ENCODE results near the gene DHX9. TPM values are rescaled to one million over a fixed set of nuclear protein-coding genes. Genes with fewer than 3 reads are reported as not detected.

The DHX9 gene
- 100 to 1,000 TPM; 116 to 327 (median 147) TPM for total RNA-seq

DNA sequence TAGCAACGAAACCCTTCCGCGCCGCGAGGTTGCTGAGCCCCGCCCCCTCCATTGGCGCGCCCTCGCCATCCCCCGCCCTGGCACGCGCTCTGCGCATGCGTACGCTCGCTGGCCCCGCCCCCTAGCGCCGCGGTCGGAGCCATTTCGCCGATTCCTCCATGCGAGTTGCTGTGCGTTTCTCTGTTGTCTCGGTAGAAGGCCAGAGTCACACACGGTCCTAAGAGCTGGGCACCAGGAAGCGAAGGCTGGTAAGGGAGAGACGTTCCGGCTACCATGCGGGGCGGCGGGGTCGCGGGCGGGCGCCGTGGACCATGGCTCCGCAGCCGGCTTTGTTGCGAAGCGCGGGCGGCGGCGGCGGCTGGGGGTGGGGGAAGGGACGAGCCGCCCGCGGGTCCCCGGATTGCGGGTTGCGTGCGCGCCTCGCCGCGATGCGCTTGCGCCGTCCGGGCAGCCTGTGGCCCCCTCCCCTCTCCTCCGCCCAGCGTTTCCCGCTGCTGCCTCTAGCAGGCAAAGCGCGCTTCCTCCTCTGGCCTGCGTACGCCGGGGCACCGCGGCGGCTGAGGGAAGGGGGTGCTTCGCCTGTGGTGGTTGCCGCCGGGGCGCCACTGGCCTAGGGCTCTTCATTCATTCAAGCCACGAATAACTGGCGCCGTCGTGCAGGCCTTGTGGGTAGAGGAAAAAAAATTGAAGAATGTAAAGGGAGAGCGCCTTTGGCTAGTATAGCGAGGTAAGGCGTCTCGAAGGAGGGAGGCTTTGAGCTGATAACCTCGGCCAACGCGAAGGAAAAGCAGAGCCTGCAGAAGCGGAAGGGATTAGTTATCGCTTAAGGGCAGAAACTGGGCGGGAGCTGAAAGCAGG, at the start of gene DHX9:
Gene DHX9, plus strand, starts transcription at position 139 of the 858 bp plus-strand sequence. CDS start 3,220 bp downstream, outside the sequence.
- in situ Hi-C loops (cut with MboI; ENCODE audit: low pct_unique_long_range_greater_than_20kb in 2 of 9, low sequenced_read_pairs in 9 of 9, unreplicated experiment in 9 of 9), result no loop called here
- 0 to 1% (median 0%) methylated on average over 4 to 37 of the region's 92 CpGs; no CpG with 5 or more reads in 4 of the 10 experiments for WGBS, 10 experiments
- peaks cover 13 to 36% of the 10 kb centered on the region in 2 donors for H3K4me1 ChIP-seq (replicated peaks in 1 of 2)

DNA sequence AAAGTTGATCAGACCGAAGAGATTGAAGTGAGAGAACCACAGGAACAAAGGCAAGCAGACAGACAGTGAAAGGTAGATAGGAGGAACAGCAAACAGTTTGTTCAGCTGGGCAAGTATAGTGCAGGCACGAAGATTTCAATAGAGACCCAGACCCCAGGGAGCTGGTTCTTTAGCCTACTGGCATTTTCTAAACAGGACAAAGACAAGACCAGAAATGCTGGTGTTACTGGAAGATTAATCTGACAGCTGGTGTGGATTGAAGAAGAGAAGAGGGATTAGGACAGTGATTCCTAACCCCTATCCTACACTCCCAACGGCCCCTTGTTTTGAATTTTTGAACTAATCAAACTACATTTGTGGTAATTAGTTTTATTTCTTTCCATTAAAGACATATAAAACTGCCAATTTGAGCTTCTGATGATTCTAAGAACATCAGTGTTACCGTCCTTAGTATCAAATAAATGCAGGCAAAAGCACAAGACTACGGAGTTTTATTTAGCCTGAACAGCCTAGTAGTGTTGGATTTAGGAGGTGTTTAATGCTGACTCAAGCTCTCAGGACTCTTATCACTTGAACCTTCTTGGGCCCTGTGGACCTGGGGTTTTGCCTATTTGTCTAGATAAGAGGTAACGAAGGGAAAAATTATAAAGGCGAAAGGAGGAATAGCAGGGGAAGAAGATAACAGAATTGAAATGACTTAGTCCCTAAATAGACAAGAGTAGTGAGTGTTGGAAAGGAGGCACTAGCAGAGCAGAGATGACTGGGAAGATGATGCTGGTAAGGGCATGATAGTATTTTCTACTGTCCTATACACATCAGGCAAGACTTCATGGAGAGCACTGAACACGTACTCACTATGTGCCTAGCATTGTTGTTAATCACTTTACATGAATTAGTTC, 47.6 kb upstream of the DHX9 start:
- no peak overlapping the region for H3K4me3 ChIP-seq
- peaks cover 3 to 8% of the 10 kb centered on the region in 2 donors for H3K4me1 ChIP-seq (replicated peaks in 1 of 2)
- no peak overlapping the region for H3K27ac ChIP-seq
- ATAC-seq (replicated peaks in 6 of 8), result no peak
- in situ Hi-C loops (cut with MboI; ENCODE audit: low pct_unique_long_range_greater_than_20kb in 2 of 9, low sequenced_read_pairs in 9 of 9, unreplicated experiment in 9 of 9), result loop anchor here in 3 of 9 experiments (25.0 kb wide), 1 partner anchor 704 kb away; no protein-coding TSS in a partner anchor
- 75 to 98% (median 83%) methylated on average over 1 to 8 of the region's 8 CpGs for WGBS, 10 experiments

More for the DNA sequence above, at the start of gene DHX9:
- peak; percentile 69 to 93 (median 92) for ATAC-seq (replicated peaks in 6 of 8)
- H3K4me3 ChIP-seq, result peak within 1 kb of the TSS; percentile 71 to 95 (median 85)
- H3K27ac ChIP-seq, result peak within 1 kb of the TSS; percentile 97 to 99

DNA sequence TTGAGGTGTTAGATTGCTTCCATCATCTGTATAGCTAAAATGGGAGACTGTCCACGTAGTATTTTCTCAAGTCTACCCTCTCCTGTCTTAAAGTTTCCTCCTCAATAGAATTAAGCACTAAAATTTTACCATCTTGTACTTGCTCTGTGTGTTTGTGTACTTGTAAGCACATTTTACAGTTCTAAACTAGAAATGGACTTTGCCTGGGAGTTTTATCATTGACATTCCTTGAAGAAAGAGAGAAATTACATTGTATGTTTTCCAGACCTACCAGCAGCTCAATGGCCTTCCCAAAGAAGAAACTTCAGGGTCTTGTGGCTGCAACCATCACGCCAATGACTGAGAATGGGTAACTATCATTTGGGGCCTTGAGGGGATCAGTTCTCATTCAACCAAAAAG, 45.1 kb upstream of the DHX9 start:
- ATAC-seq (replicated peaks in 6 of 8), result no peak
- in situ Hi-C loops (cut with MboI; ENCODE audit: low pct_unique_long_range_greater_than_20kb in 2 of 9, low sequenced_read_pairs in 9 of 9, unreplicated experiment in 9 of 9), result loop anchor here in 3 of 9 experiments (25.0 kb wide), 1 partner anchor 707 kb away; no protein-coding TSS in a partner anchor
- no peak overlapping the region for H3K27ac ChIP-seq

DNA sequence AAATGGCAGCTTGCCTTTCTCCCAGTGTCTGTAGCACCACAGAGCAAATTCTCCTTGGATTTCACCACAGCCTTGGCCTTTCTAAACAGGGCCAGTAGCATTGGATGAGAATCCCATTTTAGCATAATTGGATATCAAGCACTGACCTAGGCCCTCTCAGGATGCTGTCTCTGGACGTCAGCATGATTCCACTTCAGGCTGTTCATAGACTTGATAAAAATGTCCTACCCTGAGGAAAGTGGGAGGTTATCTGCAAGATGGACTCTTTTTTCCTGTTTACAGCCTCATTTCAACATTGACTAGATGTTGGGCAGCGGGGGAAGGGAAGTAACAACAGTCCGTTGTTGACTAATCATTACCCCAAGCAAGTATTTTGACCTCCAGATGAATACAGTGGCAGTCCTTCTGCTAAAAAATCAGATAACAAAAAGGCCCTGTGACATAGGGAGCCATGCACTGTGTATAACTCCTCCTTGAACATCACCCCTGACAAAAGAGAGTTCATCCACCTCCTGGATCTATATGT, 44.4 kb upstream of the DHX9 start:
- Histone ChIP-seq H3K27ac (no peak overlapping the region), H3K4me1 (replicated peaks in 1 of 2) (peaks cover 3 to 4% of the 10 kb centered on the region in 2 donors), H3K4me3 (no peak overlapping the region)
- WGBS, 10 experiments, result 75 to 100% (median 85%) methylated on average over 1 to 3 of the region's 3 CpGs; no CpG with 5 or more reads in 2 of the 10 experiments
- in situ Hi-C loops (cut with MboI; ENCODE audit: low pct_unique_long_range_greater_than_20kb in 2 of 9, low sequenced_read_pairs in 9 of 9, unreplicated experiment in 9 of 9), result loop anchor here in 3 of 9 experiments (25.0 kb wide), 1 partner anchor 707 kb away; no protein-coding TSS in a partner anchor
- ATAC-seq (replicated peaks in 6 of 8), result no peak

More for the DNA sequence above, 45.1 kb upstream of the DHX9 start:
- Histone ChIP-seq H3K4me1 (replicated peaks in 1 of 2) (peaks cover 3 to 4% of the 10 kb centered on the region in 2 donors), H3K4me3 (no peak overlapping the region)
- WGBS, 10 experiments, result 21 to 95% (median 70%) methylated on average over 1 to 2 of the region's 2 CpGs; no CpG with 5 or more reads in 3 of the 10 experiments

DNA sequence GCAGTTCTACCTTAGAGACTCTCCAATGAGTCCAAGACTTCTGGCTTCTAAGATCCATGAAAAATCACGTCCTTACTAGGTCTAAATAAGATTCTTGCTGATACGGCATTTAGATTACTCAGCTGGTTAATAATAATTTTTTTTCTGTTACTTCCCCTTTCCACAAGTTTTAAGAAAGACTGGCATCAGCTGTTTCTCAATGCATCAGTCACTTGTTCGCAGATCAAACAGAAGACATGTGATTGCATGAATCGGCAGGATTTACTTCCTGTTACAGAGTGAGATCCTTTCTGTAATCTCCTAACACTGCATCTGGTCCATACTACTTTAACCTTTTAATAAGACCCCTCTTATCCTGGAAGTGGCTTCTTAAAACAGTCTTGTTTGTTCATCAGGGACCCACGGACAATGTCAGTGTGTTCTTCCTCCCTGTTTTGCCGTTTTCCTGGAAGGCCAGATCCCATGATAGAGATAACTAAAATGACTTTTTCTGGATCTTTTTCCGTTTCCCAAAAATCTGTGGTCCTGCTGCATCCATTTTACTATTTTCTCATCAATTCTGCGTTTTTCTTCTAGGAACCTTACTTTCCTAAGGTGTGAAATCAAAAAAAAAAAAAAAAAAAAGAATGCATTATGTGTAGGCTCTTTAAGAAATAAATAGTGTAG, 43.5 kb upstream of the DHX9 start:
- in situ Hi-C loops (cut with MboI; ENCODE audit: low pct_unique_long_range_greater_than_20kb in 2 of 9, low sequenced_read_pairs in 9 of 9, unreplicated experiment in 9 of 9), result loop anchor here in 3 of 9 experiments (25.0 kb wide), 1 partner anchor 708 kb away; no protein-coding TSS in a partner anchor
- 61 to 92% (median 78%) methylated on average over 1 to 8 of the region's 8 CpGs for WGBS, 10 experiments
- Histone ChIP-seq H3K4me3 (no peak overlapping the region), H3K27ac (no peak overlapping the region), H3K4me1 (replicated peaks in 1 of 2) (no peaks in the 10 kb centered on the region)
- no peak for ATAC-seq (replicated peaks in 6 of 8)

DNA sequence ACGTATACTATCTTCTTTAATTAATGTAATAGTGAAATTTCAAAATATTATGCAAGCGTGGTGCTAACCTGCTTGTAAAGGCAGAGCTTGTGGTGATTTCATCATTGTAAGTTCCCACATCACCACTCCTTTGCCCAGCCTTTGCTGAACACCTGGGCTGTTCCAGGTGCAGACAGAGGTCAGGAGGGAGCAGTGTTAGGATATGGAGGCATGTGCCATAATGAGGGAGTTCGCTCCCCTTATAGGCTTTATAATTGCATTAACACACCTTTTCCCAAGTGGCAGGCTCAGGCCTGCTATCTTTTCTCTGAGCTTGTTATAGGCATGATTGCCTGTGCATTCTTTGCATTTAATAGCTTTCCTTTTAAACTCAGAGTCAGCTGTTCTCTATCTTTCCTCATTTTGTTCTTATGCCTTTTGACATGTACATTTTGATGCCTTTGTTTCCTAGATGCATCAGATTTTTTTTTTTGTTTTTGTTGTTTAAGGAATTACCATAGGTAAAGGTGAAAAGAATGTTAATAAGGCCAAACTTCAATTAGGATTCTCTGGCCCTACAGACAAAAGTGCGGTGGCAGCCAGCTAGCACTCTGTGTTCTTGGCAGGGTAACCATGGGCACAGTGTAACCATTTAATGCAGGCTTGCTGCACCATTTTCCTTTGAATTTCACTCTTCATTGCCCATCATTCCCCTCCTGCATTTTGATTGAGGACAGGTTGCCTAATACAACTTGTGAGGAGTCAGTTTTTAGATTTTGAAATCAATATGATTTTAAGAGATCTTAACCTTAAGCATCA, 36.9 kb upstream of the DHX9 start:
- 42 to 96% (median 78%) methylated on average over 1 to 4 of the region's 4 CpGs for WGBS, 10 experiments
- Histone ChIP-seq H3K4me3 (no peak overlapping the region), H3K4me1 (replicated peaks in 1 of 2) (peaks cover 0 to 3% of the 10 kb centered on the region in 2 donors), H3K27ac (no peak overlapping the region)
- in situ Hi-C loops (cut with MboI; ENCODE audit: low pct_unique_long_range_greater_than_20kb in 2 of 9, low sequenced_read_pairs in 9 of 9, unreplicated experiment in 9 of 9), result no loop called here
- peak in 2 of 8 experiments; percentile 29 to 74 for ATAC-seq (replicated peaks in 6 of 8)

DNA sequence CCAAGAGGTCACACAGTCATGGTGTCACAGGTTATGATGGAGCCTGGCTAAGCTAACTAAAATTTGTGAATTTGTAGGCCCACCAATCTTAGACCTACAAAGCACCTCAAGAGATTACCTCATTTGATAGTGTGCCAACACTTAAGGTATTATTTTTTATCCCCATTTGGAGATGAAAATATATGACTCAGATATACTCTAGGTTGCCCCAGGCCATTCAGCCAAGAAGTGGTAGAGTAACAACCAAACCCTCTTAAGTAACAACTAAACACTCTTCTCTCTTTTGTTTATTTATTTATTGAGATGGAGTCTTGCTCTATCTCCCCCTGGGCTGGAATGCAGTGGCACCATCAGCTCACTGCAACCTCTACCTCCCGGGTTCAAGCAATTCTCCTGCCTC, 35.3 kb upstream of the DHX9 start:
- Histone ChIP-seq H3K4me1 (replicated peaks in 1 of 2) (peaks cover 0 to 3% of the 10 kb centered on the region in 2 donors), H3K27ac (no peak overlapping the region), H3K4me3 (no peak overlapping the region)
- WGBS, 10 experiments, result 80 to 100% (median 100%) methylated on average over 1 of the region's 1 CpG; no CpG with 5 or more reads in 5 of the 10 experiments
- in situ Hi-C loops (cut with MboI; ENCODE audit: low pct_unique_long_range_greater_than_20kb in 2 of 9, low sequenced_read_pairs in 9 of 9, unreplicated experiment in 9 of 9), result no loop called here
- ATAC-seq (replicated peaks in 6 of 8), result no peak

DNA sequence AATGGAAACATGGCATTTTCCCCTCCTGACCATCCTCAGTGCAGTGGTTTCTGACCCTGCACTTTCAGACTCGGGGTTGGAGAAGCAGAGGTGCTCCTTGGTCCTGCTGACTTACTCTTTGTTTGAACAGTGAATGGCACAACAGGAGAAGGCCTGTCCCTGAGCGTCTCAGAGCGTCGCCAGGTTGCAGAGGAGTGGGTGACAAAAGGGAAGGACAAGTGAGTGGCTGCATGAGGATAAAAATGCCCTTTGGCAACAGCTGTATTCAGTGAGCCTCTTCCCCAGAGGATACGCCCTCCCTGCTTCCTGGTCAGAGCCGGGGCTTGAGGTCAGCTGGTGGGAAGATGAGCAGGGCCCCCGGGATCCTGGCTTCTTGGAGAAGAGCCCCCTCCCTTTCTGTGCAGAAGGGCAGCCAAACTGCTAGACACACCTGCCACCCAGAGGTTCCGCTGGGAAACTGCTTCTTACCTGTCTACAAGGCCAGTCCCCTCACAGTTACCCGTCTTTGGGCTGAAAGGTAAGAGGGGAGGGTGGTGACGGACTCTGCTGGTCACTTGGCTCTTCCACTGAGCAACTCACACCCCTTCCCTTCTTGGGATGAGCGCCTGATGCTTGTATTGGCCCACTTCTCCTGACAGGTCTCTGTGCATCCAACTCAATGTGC, 33.0 kb upstream of the DHX9 start:
- Histone ChIP-seq H3K4me3 (no peak overlapping the region), H3K4me1 (replicated peaks in 1 of 2) (peaks cover 0 to 3% of the 10 kb centered on the region in 2 donors), H3K27ac (no peak overlapping the region)
- in situ Hi-C loops (cut with MboI; ENCODE audit: low pct_unique_long_range_greater_than_20kb in 2 of 9, low sequenced_read_pairs in 9 of 9, unreplicated experiment in 9 of 9), result no loop called here
- 53 to 91% (median 73%) methylated on average over 2 to 9 of the region's 11 CpGs; no CpG with 5 or more reads in 2 of the 10 experiments for WGBS, 10 experiments
- ATAC-seq (replicated peaks in 6 of 8), result peak in 4 of 8 experiments; percentile 15 to 35 (median 30)

DNA sequence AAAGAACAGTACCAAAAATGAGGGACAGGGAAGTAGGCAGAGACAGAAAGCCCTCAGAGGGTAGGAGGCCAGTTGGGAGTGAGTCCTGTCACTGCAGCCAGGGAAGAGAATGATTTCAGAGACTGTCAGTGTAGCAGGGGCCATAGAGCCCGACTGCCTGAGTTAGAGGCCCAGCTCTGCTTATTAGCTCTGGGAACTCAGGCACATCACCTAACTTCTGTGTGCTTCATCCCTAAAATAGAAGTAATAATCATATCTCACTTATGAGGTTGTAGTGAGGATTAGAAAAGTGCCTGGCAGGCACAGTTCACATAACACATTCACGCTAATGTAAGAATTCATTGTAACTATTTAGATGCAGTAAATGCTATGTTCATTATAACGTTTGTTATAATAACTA, 31.2 kb upstream of the DHX9 start:
- no peak overlapping the region for H3K4me3 ChIP-seq
- peaks cover 0 to 3% of the 10 kb centered on the region in 2 donors for H3K4me1 ChIP-seq (replicated peaks in 1 of 2)
- no peak overlapping the region for H3K27ac ChIP-seq
- 50 to 93% (median 70%) methylated on average over 1 to 3 of the region's 3 CpGs; no CpG with 5 or more reads in 1 of the 10 experiments for WGBS, 10 experiments
- in situ Hi-C loops (cut with MboI; ENCODE audit: low pct_unique_long_range_greater_than_20kb in 2 of 9, low sequenced_read_pairs in 9 of 9, unreplicated experiment in 9 of 9), result no loop called here
- no peak for ATAC-seq (replicated peaks in 6 of 8)

DNA sequence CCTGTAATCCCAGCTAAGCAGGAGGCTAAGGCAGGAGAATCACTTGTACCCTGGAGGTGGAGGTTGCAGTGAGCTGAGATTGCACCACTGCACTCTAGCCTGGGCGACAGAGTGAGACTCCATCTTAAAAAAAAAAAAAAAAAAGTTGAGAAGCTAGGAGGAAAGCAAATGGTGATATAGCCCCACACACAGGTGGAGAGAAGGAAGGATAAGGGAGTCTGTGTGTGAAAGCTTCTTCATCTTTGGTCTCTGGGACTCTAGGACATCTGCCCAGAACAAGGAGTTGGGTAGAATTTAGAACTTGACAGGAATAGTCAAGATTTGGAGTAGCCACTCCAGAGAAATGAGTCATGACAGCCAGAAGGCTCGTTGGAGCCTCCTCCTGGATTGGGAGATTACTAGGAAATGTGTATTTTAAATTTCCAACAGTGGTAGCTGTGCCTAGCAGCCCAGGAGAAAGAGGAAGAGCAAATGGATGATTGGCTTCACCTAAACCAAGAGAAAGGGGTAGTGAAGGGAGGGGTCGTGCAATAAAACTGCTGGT, 29.7 kb upstream of the DHX9 start:
- WGBS, 10 experiments, result 0 to 100% (median 90%) methylated on average over 1 to 3 of the region's 3 CpGs; no CpG with 5 or more reads in 3 of the 10 experiments
- Histone ChIP-seq H3K4me1 (replicated peaks in 1 of 2) (peaks cover 0 to 3% of the 10 kb centered on the region in 2 donors), H3K27ac (no peak overlapping the region), H3K4me3 (no peak overlapping the region)
- in situ Hi-C loops (cut with MboI; ENCODE audit: low pct_unique_long_range_greater_than_20kb in 2 of 9, low sequenced_read_pairs in 9 of 9, unreplicated experiment in 9 of 9), result no loop called here
- peak in 2 of 8 experiments; percentile 36 to 48 for ATAC-seq (replicated peaks in 6 of 8)

All from motor neuron (in vitro differentiated cells).